ENCODE results near the gene ELMO3.

Gene ELMO3

GRCh38 chr16:67226804-67227566 lies 28.1 kb downstream of the ELMO3 start, which contains the start of gene TMEM208:
TMEM208 (plus strand) TSS chr16:67227130; CDS start chr16:67227219, 89 bp downstream.
- peak; percentile 88 for DNase-seq

GRCh38 chr16:67227567-67227921 lies 28.6 kb downstream of the ELMO3 start:
- DNase-seq: no peak

GRCh38 chr16:67228034-67228785 lies 29.3 kb downstream of the ELMO3 start:
- no peak for DNase-seq

- DNase-seq: no peak
These were observed 30.0 kb downstream of the ELMO3 start for GRCh38 chr16:67228905-67229304.

- DNase-seq: no peak
These were observed 31.2 kb downstream of the ELMO3 start for GRCh38 chr16:67229906-67230808.

- no peak for DNase-seq
These were observed 32.1 kb downstream of the ELMO3 start for GRCh38 chr16:67230809-67231660.

- no peak for DNase-seq
These were observed 34.7 kb downstream of the ELMO3 start for GRCh38 chr16:67233596-67233995.

GRCh38 chr16:67234180-67234597 lies 35.3 kb downstream of the ELMO3 start:
- DNase-seq: no peak

- DNase-seq: no peak
These were observed 37.1 kb downstream of the ELMO3 start for GRCh38 chr16:67235816-67236562.

GRCh38 chr16:67236563-67237395 lies 37.8 kb downstream of the ELMO3 start:
- peak; percentile 4 for DNase-seq

GRCh38 chr16:67237396-67238277 lies 38.7 kb downstream of the ELMO3 start:
- DNase-seq: no peak

- no peak for DNase-seq
These were observed 39.3 kb downstream of the ELMO3 start for GRCh38 chr16:67238278-67238575.

- no peak for DNase-seq
These were observed 40.0 kb downstream of the ELMO3 start for GRCh38 chr16:67238806-67239470.

GRCh38 chr16:67240506-67240905 lies 41.6 kb downstream of the ELMO3 start:
- no peak for DNase-seq

GRCh38 chr16:67241008-67241900 lies 42.3 kb downstream of the ELMO3 start:
- DNase-seq: no peak

GRCh38 chr16:67242138-67242730 lies 43.3 kb downstream of the ELMO3 start:
- DNase-seq: no peak

- no peak for DNase-seq
These were observed 44.5 kb downstream of the ELMO3 start for GRCh38 chr16:67243481-67243880.

Measured in NCI-H774 (cell line).